ENCODE results near the gene CYP26C1.

DNA sequence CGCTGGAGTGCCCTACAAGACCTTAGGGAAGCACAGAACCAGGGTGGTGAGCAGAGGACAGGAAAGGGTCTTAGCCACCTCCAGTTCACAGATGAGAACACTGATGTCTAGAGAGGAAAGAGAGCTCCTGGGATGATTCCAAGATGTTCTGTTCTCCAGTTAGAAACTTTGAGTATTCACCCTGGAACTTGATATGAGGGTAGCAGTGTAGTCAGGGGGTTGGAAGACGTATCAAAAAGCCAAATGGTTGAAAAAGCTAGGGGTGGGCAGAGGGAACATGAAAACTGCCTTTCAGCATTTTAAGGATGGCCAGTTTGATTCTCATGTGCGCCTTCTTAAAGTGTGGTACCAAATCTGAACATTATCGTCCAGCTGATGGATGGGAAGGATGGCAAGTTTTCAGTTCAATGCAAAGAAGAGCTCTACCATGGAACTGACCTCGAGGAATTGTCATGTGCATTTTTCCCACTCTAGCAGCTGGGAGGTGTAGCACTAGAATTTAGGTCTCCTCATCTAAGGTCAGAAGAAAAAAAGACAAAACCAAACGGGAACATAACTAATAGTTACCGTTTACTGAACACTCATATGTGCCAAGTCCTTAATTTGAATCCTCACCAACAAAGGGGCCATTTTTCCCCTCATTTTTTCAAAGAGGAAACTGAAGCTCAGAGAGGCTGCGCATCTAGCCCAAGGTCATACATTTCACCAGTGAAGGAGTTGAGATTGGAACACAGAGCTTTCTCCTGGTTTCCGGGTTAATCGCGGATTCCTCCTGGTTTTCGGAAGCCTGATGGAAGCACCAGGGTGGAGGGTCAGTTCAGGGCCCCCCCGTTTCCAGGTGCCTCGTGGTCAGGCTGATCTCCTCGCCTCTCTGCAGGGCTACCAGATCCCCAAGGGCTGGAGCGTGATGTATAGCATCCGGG, 7.1 kb downstream of the CYP26C1 start:
- TF ChIP-seq, protein P1, sequence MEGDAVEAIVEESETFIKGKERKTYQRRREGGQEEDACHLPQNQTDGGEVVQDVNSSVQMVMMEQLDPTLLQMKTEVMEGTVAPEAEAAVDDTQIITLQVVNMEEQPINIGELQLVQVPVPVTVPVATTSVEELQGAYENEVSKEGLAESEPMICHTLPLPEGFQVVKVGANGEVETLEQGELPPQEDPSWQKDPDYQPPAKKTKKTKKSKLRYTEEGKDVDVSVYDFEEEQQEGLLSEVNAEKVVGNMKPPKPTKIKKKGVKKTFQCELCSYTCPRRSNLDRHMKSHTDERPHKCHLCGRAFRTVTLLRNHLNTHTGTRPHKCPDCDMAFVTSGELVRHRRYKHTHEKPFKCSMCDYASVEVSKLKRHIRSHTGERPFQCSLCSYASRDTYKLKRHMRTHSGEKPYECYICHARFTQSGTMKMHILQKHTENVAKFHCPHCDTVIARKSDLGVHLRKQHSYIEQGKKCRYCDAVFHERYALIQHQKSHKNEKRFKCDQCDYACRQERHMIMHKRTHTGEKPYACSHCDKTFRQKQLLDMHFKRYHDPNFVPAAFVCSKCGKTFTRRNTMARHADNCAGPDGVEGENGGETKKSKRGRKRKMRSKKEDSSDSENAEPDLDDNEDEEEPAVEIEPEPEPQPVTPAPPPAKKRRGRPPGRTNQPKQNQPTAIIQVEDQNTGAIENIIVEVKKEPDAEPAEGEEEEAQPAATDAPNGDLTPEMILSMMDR (IDR thresholded peaks at IDR 0.05): no peak
- TF ChIP-seq POLR2A (IDR thresholded peaks at IDR 0.05): no peak

All from right lobe of liver (tissue), 4 donors.